Adipocyte (in vitro differentiated cells): ENCODE results near the gene MRPS5.
"Not testable (repeated sequence)": the region's sequence is repeated elsewhere in the genome, so short reads cannot be mapped to it uniquely, and the experiment has no call there.

Source experiments
- DNase-seq: peaks from one replicate; pipeline ENCODE4 v3.0.0-alpha.2; 2015; ENCODE audit warnings: low read depth
- H3K27me3 ChIP-seq: replicated peaks from 2 replicates; pipeline ENCODE4 v1.7.0; 2013; ENCODE audit warnings: mild to moderate bottlenecking, low read length, moderate library complexity; ENCODE audit not compliant: control insufficient read depth, insufficient read depth
- H3K36me3 ChIP-seq: 2 replicates; pipeline ENCODE4 v1.7.0; 2013; ENCODE audit warnings: low read length, mild to moderate bottlenecking, moderate library complexity; ENCODE audit not compliant: control insufficient read depth, insufficient read depth, severe bottlenecking
- H3K4me1 ChIP-seq: 2 replicates; pipeline ENCODE4 v1.7.0; 2013; ENCODE audit warnings: mild to moderate bottlenecking, low read length, moderate library complexity; ENCODE audit not compliant: control insufficient read depth, insufficient read depth
- H3K4me3 ChIP-seq: 2 replicates; pipeline ENCODE4 v1.7.0; 2013; ENCODE audit warnings: mild to moderate bottlenecking, low read length, moderate library complexity
- H3K9ac ChIP-seq: 2 replicates; pipeline ENCODE4 v1.7.0; 2013; ENCODE audit warnings: mild to moderate bottlenecking, low read length, moderate library complexity
- H3K9me3 ChIP-seq: 2 replicates; pipeline ENCODE4 v1.7.0; 2013; ENCODE audit warnings: mild to moderate bottlenecking, low read length, moderate library complexity; ENCODE audit not compliant: control insufficient read depth

MRPS5 gene

DNA sequence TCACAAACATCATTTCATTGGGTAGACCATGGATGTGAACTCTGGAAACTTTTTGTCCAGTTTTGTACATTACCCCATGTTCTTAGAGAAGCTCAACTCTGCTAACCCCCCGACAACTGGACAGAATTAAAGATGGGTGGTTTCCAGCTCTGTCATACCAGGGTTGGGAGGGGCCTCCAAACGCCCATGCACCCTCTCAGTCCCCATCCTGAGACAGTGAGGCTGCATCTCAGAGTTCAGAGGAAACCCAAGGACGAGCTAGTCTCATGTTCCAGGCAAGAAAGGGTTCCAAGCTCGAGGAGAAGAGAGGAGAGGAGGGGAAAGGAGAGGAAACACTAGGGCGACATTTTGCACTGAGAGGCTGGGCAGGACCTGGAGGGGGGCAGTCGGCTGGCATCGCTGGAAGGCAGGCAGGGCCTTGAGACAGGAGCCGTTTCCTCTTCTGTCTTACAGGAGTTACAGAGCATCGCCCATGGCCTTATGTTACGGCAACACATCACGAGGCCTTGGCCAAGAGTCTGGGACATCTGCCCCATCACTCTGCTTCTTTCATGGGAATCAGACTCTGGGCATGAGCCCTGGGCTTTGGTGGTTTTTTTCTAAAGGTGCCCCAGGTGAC is 79.7 kb downstream of the MRPS5 start:
- Histone ChIP-seq H3K4me3 (no peak overlapping the region), H3K4me1 (peaks cover 8% of the 10 kb centered on the region), H3K9me3 (no peaks in the 10 kb centered on the region), H3K36me3 (no peaks in the 10 kb centered on the region), H3K9ac (no peak overlapping the region), H3K27me3 (peaks cover 50% of the 10 kb centered on the region)
- no peak for DNase-seq

DNA sequence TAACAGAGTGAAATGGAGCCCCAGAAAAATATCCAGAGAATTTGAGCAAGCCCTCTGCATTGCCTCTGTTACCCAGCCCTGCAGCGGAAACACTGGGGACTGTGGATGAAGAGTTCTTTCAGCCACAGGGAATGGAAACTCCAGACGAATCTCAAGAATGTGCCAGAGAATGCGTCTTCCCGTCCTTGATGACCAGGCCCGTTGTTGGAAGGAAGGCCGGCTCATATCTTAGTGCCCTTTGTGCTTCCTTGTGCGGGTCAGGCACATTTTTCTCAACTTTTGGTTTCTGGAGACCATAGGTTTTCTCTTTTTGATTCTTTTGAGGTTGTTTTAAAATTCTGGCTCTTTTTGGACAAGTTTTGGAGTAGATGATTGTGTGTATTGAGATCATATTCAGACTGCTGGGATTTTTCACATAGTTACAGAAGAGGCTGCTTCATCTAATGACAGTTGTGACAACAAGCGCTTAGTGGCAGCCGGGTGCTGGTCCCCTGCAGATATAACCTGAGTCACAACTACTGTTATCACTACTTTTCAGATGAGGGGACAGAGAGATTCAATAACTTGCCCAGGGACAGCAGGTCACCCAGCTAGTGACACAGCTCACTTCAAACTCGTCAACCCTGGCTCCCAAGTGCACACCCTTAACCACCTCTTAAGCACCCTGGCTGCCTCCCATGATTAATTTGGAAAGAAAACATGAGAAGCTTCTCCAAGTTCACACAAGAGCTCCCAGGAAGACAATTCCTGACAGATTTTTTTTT is 80.4 kb downstream of the MRPS5 start:
- H3K9me3 ChIP-seq: no peaks in the 10 kb centered on the region
- no peaks in the 10 kb centered on the region for H3K36me3 ChIP-seq
- H3K4me3 ChIP-seq: no peak overlapping the region
- peaks cover 43% of the 10 kb centered on the region for H3K27me3 ChIP-seq
- no peak overlapping the region for H3K9ac ChIP-seq
- DNase-seq: no peak
- H3K4me1 ChIP-seq: peaks cover 8% of the 10 kb centered on the region

DNA sequence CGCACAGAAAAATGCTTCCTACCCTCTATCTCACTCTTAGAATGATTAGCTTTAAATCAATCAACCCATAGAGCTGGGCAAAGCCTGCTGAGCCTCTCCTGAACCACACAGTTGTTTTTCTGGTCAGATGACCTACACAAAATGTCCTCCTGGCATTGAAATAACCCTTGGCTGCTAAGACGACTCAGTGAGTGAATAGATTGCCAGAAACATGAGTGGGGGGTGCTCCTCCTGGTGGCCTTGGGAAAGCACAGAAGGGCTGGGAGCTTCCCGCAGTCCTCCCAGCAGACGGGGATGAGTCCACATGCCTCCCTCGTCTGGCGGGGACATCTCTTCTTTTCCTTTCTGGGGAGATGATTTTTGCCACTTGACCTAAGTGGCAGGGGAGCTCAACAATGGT is 81.2 kb downstream of the MRPS5 start:
- H3K4me1 ChIP-seq: peaks cover 8% of the 10 kb centered on the region
- H3K9ac ChIP-seq: no peak overlapping the region
- H3K27me3 ChIP-seq: peaks cover 35% of the 10 kb centered on the region
- no peak for DNase-seq
- no peak overlapping the region for H3K4me3 ChIP-seq
- H3K36me3 ChIP-seq: no peaks in the 10 kb centered on the region
- H3K9me3 ChIP-seq: no peaks in the 10 kb centered on the region

DNA sequence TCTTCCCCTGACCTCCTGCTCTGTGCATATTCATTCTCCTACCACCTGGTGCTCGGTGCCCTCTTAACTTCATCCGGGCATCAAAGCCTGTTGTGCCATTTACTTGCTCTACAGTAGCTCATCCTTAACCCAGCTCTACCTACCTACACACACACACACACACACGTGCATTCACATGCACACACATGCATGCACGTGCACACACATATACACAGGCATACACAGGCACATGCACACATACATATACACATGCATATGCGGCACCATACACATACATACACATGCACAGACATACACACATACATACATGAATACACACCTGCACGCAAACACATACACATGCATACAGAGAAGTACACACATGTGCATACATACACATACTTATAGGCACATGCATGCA is 81.6 kb downstream of the MRPS5 start:
- Histone ChIP-seq H3K9me3 (no peaks in the 10 kb centered on the region), H3K4me1 (peaks cover 8% of the 10 kb centered on the region), H3K36me3 (no peaks in the 10 kb centered on the region), H3K4me3 (no peak overlapping the region), H3K27me3 (peaks cover 33% of the 10 kb centered on the region), H3K9ac (no peak overlapping the region)
- DNase-seq: no peak

DNA sequence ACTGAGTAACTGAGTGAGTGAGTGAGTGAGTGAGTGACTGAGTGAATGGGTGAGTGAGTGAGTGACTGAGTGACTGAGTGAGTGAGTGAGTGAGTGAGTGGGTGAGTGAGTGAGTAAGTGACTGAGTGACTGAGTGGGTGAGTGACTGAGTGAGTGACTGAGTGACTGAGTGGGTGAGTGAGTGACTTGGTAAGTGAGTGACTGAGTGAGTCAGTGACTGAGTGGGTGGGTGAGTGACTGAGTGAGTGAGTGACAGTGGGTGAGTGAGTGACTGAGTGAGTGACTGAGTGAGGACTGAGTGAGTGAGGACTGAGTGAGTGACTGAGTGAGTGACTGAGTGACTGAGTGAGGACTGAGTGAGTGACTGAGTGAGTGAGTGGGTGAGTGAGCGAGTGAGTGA is 82.2 kb downstream of the MRPS5 start:
- no peaks in the 10 kb centered on the region for H3K9me3 ChIP-seq
- no peak overlapping the region for H3K4me3 ChIP-seq
- H3K36me3 ChIP-seq: no peaks in the 10 kb centered on the region
- H3K9ac ChIP-seq: no peak overlapping the region
- DNase-seq: no peak
- peaks cover 8% of the 10 kb centered on the region for H3K4me1 ChIP-seq
- H3K27me3 ChIP-seq: peaks cover 38% of the 10 kb centered on the region

DNA sequence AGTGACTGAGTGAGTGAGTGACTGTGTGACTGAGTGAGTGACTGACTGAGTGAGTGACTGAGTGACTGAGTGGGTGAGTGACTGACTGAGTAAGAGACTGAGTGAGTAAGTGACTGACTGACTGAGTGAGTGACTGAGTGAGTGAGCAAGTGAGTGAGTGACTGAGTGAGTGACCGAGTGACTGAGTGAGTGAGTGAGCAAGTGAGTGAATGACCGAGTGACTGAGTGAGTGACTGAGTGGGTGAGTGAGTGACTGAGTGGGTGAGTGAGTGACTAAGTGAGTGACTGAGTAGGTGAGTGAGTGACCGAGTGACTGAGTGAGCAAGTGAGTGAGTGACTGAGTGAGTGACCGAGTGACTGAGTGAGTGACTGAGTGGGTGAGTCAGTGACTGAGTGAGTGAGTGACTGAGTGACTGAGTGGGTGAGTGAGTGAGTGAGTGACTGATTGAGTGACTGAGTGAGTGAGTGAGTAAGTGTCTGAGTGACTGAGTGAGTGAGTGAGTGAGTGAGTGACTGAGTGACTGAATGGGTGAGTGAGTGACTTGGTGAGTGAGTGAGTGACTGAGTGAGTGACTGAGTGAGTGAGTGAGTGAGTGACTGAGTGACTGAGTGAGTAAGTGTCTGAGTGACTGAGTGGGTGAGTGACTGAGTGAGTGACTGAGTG is 82.8 kb downstream of the MRPS5 start:
- Histone ChIP-seq H3K9me3 (no peaks in the 10 kb centered on the region), H3K36me3 (no peaks in the 10 kb centered on the region), H3K4me1 (peaks cover 7% of the 10 kb centered on the region), H3K9ac (no peak overlapping the region), H3K4me3 (no peak overlapping the region), H3K27me3 (peaks cover 43% of the 10 kb centered on the region)
- no peak for DNase-seq

DNA sequence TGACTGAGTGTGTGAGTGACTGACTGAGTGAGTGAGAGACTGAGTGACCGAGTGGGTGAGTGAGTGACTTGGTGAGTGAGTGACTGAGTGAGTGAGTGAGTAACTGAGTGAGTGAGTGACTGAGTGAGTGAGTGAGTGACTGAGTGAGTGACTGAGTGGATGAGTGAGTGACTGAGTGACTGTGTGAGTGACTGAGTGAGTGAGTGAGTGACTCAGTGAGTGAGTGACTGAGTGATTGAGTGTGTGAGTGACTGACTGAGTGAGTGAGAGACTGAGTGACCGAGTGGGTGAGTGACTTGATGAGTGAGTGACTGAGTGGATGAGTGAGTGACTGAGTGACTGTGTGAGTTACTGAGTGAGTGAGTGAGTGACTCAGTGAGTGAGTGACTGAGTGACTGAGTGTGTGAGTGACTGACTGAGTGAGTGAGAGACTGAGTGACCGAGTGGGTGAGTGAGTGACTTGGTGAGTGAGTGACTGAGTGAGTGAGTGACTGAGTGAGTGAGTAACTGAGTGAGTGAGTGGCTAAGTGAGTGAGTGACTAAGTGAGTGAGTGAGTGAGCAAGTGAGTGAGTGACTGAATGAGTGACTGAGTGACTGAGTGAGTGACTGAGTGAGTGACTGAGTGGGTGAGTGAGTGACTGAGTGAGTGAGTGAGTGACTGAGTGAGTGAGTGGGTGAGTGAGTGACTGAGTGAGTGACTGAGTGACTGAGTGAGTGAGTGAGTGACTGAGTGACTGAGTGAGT is 83.6 kb downstream of the MRPS5 start:
- DNase-seq, H3K4me3 ChIP-seq, H3K36me3 ChIP-seq, H3K9me3 ChIP-seq, H3K9ac ChIP-seq, H3K4me1 ChIP-seq: not testable (repeated sequence)
- H3K27me3 ChIP-seq: peaks cover 49% of the 10 kb centered on the region

DNA sequence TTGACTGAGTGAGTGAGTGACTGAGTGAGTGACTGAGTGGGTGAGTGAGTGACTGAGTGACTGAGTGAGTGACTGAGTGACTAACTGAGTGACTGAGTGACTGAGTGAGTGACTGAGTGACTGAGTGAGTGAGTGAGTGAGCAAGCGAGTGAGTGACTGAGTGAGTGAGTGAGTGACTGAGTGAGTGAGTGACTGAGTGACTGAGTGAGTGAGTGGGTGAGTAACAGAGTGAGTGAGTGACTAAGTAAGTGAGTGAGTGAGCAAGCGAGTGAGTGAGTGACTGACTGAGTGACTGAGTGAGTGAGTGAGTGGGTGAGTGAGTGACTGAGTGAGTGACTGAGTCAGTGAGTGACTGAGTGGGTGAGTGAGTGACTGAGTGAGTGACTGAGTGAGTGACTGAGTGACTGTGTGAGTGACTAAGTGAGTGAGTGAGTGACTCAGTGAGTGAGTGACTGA is 84.2 kb downstream of the MRPS5 start:
- H3K4me1 ChIP-seq: no peaks in the 10 kb centered on the region
- H3K9me3 ChIP-seq: no peaks in the 10 kb centered on the region
- no peak overlapping the region for H3K4me3 ChIP-seq
- peaks cover 48% of the 10 kb centered on the region for H3K27me3 ChIP-seq
- H3K9ac ChIP-seq: no peak overlapping the region
- H3K36me3 ChIP-seq: no peaks in the 10 kb centered on the region
- no peak for DNase-seq

DNA sequence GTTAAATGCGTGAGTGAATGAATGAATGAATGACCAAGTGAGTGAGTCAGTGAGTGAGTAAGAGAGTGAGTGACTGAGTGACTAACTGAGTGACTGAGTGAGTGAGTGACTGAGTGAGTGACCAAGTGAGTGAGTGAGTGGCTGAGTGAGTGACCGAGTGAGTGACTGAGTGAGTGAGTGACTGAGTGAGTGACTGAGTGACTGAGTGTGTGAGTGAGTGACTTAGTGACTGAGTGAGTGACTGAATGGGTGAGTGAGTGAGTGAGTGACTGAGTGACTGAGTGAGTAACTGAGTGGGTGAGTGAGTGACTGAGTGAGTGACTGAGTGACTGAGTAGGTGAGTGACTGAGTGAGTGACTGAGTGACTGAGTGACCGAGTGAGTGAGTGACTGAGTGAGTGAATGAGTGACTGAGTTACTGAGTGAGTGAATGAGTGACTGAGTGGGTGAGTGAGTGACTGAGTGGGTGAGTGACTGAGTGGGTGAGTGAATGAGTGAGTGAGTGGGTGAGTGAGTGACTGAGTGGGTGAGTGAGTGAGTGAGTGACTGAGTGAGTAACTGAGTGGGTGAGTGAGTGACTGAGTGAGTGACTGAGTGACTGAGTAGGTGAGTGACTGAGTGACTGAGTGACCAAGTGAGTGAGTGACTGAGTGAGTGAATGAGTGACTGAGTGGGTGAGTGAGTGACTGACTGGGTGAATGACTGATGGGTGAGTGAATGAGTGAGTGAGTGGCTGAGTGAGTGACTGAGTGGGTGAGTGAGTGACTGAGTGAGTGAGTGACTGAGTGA is 84.8 kb downstream of the MRPS5 start:
- Histone ChIP-seq H3K9ac (no peak overlapping the region), H3K27me3 (peaks cover 48% of the 10 kb centered on the region), H3K4me1 (no peaks in the 10 kb centered on the region), H3K9me3 (no peaks in the 10 kb centered on the region), H3K36me3 (no peaks in the 10 kb centered on the region), H3K4me3 (no peak overlapping the region)
- DNase-seq: no peak
